ENCODE results near the gene FBXO42. TPM values are rescaled to one million over a fixed set of nuclear protein-coding genes. Genes with fewer than 3 reads are reported as not detected.

The FBXO42 gene
- total RNA-seq, 1 donor = 18.6 TPM

GRCh38 chr1:16321176-16321867 is 31.0 kb downstream of the FBXO42 start:
- no peak overlapping the region for H3K4me3 ChIP-seq (ENCODE audit: low read depth, low read length)
- DNase-seq (ENCODE audit: low read depth) = peak; percentile 66
- no peak for TF ChIP-seq CTCF (IDR thresholded peaks at IDR 0.05; ENCODE audit: insufficient read depth, low read length)

GRCh38 chr1:16318555-16318954 is 33.7 kb downstream of the FBXO42 start:
- peak; percentile 52 for DNase-seq (ENCODE audit: low read depth)
- H3K4me3 ChIP-seq (ENCODE audit: low read depth, low read length) = no peak overlapping the region
- no peak for TF ChIP-seq CTCF (IDR thresholded peaks at IDR 0.05; ENCODE audit: insufficient read depth, low read length)

GRCh38 chr1:16315437-16315836 is 36.8 kb downstream of the FBXO42 start:
- DNase-seq (ENCODE audit: low read depth) = no peak
- TF ChIP-seq CTCF (IDR thresholded peaks at IDR 0.05; ENCODE audit: insufficient read depth, low read length) = no peak
- H3K4me3 ChIP-seq (ENCODE audit: low read depth, low read length) = no peak overlapping the region

GRCh38 chr1:16307222-16307621 is 45.1 kb downstream of the FBXO42 start:
- no peak for DNase-seq (ENCODE audit: low read depth)
- H3K4me3 ChIP-seq (ENCODE audit: low read depth, low read length) = no peak overlapping the region
- no peak for TF ChIP-seq CTCF (IDR thresholded peaks at IDR 0.05; ENCODE audit: insufficient read depth, low read length)

- no peak for DNase-seq (ENCODE audit: low read depth)
- TF ChIP-seq CTCF (IDR thresholded peaks at IDR 0.05; ENCODE audit: insufficient read depth, low read length) = no peak
- H3K4me3 ChIP-seq (ENCODE audit: low read depth, low read length) = no peak overlapping the region
Measured at GRCh38 chr1:16302709-16303627, 49.3 kb downstream of the FBXO42 start.

- no peak for TF ChIP-seq CTCF (IDR thresholded peaks at IDR 0.05; ENCODE audit: insufficient read depth, low read length)
- no peak for DNase-seq (ENCODE audit: low read depth)
- H3K4me3 ChIP-seq (ENCODE audit: low read depth, low read length) = no peak overlapping the region
Measured at GRCh38 chr1:16300436-16300835, 51.8 kb downstream of the FBXO42 start.

Measured in fibroblast of the aortic adventitia (primary cell).